GM19351 (cell line): ENCODE results near the gene SEC14L5.

Experiments
- ATAC-seq: cut with Tn5 transposase; IDR thresholded peaks from one replicate; pipeline ENCODE4 v1.9.1; 2021; ENCODE audit warnings: mild to moderate bottlenecking, moderate library complexity; ENCODE audit not compliant: unreplicated experiment

SEC14L5 gene

GRCh38 chr16:5062790-5063765, 104.9 kb downstream of the SEC14L5 start:
- no peak for ATAC-seq

GRCh38 chr16:5064915-5065314, 106.8 kb downstream of the SEC14L5 start:
- ATAC-seq: no peak

DNA sequence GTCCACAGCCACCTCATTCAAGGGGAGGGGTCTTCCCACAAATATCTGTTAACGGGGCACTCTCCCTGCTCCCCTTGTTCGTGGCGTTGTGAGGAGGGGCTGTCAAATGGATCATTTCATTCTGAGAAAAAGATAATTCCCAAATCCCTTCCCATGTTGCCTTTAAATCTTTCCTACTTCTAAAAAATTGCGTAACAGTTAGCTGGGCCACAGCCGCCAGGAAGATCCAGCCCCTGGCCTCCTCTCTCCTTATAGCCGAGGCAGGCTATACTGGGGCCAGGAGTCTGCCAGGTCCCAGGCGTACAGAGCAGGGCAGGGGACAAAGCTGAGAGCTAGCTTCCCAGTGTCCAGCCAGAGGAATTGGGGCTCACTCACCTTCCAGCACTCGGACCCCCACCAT, 107.2 kb downstream of the SEC14L5 start:
- no peak for ATAC-seq

- no peak for ATAC-seq
These were observed 107.7 kb downstream of the SEC14L5 start, which contains the start of gene C16orf89 for GRCh38 chr16:5065813-5066212. TSS of gene C16orf89 (minus strand) at chr16:5065956. CDS start at chr16:5065908, 48 bp downstream.

DNA sequence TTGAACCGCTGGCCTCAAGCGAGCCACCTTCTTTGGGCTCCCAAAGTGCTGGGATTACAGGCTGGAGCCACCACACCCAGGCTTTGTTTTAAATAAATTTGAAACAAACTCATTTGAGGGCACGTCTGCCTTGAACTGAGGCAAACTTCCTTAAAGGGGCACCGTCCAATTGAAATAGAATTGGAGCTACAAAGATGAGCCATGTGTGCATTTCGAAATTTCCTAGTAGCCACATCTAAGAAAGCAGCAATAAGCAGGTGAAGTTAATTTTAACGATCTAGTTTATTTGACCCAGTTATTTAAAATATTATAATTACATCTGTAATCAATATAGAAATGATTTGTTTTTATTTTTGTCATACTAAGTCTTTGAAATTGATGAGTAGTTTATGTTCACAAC, 108.4 kb downstream of the SEC14L5 start:
- no peak for ATAC-seq
